H1 (cell line): ENCODE data around the gene TEX14. TPM values are rescaled to one million over a fixed set of nuclear protein-coding genes. Genes with fewer than 3 reads are reported as not detected.

Source experiments
- CTCF ChIA-PET: fragments of 300-600 bp; sonication (Branson Sonifier 250); formaldehyde crosslinking; loops from one replicate; lab custom pipeline; 2021; ENCODE audit not compliant: partially characterized antibody; lab: Charles Lee
- POLR2A ChIA-PET: fragments of 300-600 bp; sonication (Branson Sonifier 250); formaldehyde crosslinking; loops from one replicate; lab custom pipeline; 2021; ENCODE audit warnings: inconsistent platforms; ENCODE audit not compliant: partially characterized antibody; lab: Charles Lee
- DNase-seq, 2 experiments: peaks; one replicate each; pipeline versions ENCODE4 v3.0.0 to v3.0.0-alpha.2; 2010 to 2022; ENCODE audit warnings: low spot score in 2 of 2, low read depth in 1 of 2, mixed read lengths in 1 of 2
- FAIRE-seq: peaks from 2 replicates; lab custom pipeline; 2011; peaks lifted over from hg19 to GRCh38; lab: Jason Lieb, UNC
- H2AFZ ChIP-seq: 2 replicates; pipeline ENCODE4 v1.8.1; 2012; ENCODE audit warnings: low read length, inconsistent platforms
- H2AK5ac ChIP-seq: 2 replicates; pipeline ENCODE4 v1.6.1; 2013; ENCODE audit warnings: low read depth, low read length
- H2BK120ac ChIP-seq: replicated peaks from 2 replicates; pipeline ENCODE3; 2013; ENCODE audit warnings: low read depth, low read length, inconsistent platforms
- H2BK12ac ChIP-seq: 2 replicates; pipeline ENCODE4 v1.6.1; 2013; ENCODE audit warnings: low read depth, low read length
- H2BK15ac ChIP-seq: 2 replicates; pipeline ENCODE4 v1.6.1; 2013; ENCODE audit warnings: low read length
- H2BK20ac ChIP-seq: 2 replicates; pipeline ENCODE4 v1.6.1; 2013; ENCODE audit warnings: low read length
- H2BK5ac ChIP-seq: 2 replicates; pipeline ENCODE4 v1.6.1; 2013; ENCODE audit warnings: low read depth, low read length
- H3K14ac ChIP-seq: 2 replicates; pipeline ENCODE4 v1.6.1; 2013; ENCODE audit warnings: inconsistent platforms; ENCODE audit not compliant: insufficient read length
- H3K18ac ChIP-seq: 2 replicates; pipeline ENCODE4 v1.6.1; 2013; ENCODE audit warnings: low read length; ENCODE audit errors: extremely low read depth
- H3K23ac ChIP-seq: 2 replicates; pipeline ENCODE4 v1.6.1; 2013; ENCODE audit warnings: inconsistent platforms; ENCODE audit not compliant: insufficient read length
- H3K23me2 ChIP-seq: 2 replicates; pipeline ENCODE4 v1.6.1; 2013; ENCODE audit warnings: low read depth, low read length
- H3K27ac ChIP-seq: 2 replicates; pipeline ENCODE4 v1.6.1; 2011; ENCODE audit warnings: low read depth, low read length, inconsistent platforms
- H3K27me3 ChIP-seq, 4 experiments: replicated peaks in 1 of 4; 1 replicate in 1 of 4; 2 replicates in 3 of 4; pipeline versions ENCODE4 v1.6.1 to v1.8.1; 2011 to 2013; ENCODE audit warnings: low read length in 3 of 4, mild to moderate bottlenecking in 3 of 4, inconsistent platforms in 2 of 4, mixed read lengths in 2 of 4, moderate library complexity in 1 of 4; ENCODE audit not compliant: control insufficient read depth in 3 of 4, insufficient read depth in 3 of 4; ENCODE audit errors: extremely low read depth in 1 of 4
- H3K36me3 ChIP-seq, 4 experiments: 2 replicates each; pipeline versions ENCODE4 v1.6.1 to v1.8.1; 2011 to 2013; ENCODE audit warnings: mild to moderate bottlenecking in 4 of 4, low read length in 3 of 4, moderate library complexity in 2 of 4, control low read depth in 1 of 4, inconsistent platforms in 1 of 4; ENCODE audit not compliant: insufficient read depth in 4 of 4, control insufficient read depth in 2 of 4
- H3K4ac ChIP-seq: replicated peaks from 2 replicates; pipeline ENCODE3; 2013; ENCODE audit warnings: low read length, low read depth, mixed read lengths, inconsistent platforms; ENCODE audit not compliant: insufficient read length
- H3K4me1 ChIP-seq, 4 experiments: replicated peaks in 1 of 4; 1 replicate in 1 of 4; 2 replicates in 3 of 4; pipeline versions ENCODE4 v1.6.1 to v1.8.1; 2011 to 2013; ENCODE audit warnings: low read length in 3 of 4, inconsistent platforms in 2 of 4, mixed read lengths in 1 of 4; ENCODE audit not compliant: insufficient read depth in 4 of 4, control insufficient read depth in 3 of 4
- H3K4me2 ChIP-seq, 2 experiments: 2 replicates each; pipeline versions ENCODE4 v1.6.1 to v1.8.1; 2011 to 2013; ENCODE audit warnings: low read depth in 2 of 2, low read length in 2 of 2, control low read depth in 1 of 2, inconsistent platforms in 1 of 2, mild to moderate bottlenecking in 1 of 2; ENCODE audit not compliant: insufficient read depth in 1 of 2
- H3K4me3 ChIP-seq, 4 experiments: fragments of 200-600, 300-600 bp in 1 of 4; sonication (generic), shearing (Covaris generic), sonication (Bioruptor Twin) in 1 of 4; 2 replicates each; pipeline versions ENCODE4 v1.5.1 to v1.8.1; 2011 to 2016; ENCODE audit warnings: low read length in 4 of 4, low read depth in 3 of 4, control low read depth in 2 of 4, inconsistent platforms in 2 of 4, mild to moderate bottlenecking in 2 of 4, mixed read lengths in 1 of 4, moderate library complexity in 1 of 4; ENCODE audit not compliant: insufficient read depth in 2 of 4; ENCODE audit errors: extremely low read depth in 1 of 4
- H3K56ac ChIP-seq: replicated peaks from 2 replicates; pipeline ENCODE3; 2013; ENCODE audit warnings: low read depth, mild to moderate bottlenecking, mixed read lengths, low read length, inconsistent platforms; ENCODE audit not compliant: insufficient read length
- H3K79me1 ChIP-seq: 2 replicates; pipeline ENCODE4 v1.6.1; 2013; ENCODE audit warnings: low read depth, low read length, control low read depth
- H3K79me2 ChIP-seq, 2 experiments: 2 replicates each; pipeline versions ENCODE4 v1.6.1 to v1.8.1; 2012 to 2013; ENCODE audit warnings: low read length in 2 of 2, mild to moderate bottlenecking in 2 of 2, inconsistent platforms in 1 of 2; ENCODE audit not compliant: insufficient read depth in 2 of 2, control insufficient read depth in 1 of 2
- H3K9ac ChIP-seq, 4 experiments: replicated peaks in 1 of 4; 1 replicate in 1 of 4; 2 replicates in 3 of 4; pipeline versions ENCODE4 v1.6.1 to v1.8.1; 2011 to 2013; ENCODE audit warnings: low read depth in 3 of 4, low read length in 3 of 4, control low read depth in 2 of 4, mild to moderate bottlenecking in 2 of 4, moderate library complexity in 2 of 4, inconsistent platforms in 1 of 4; ENCODE audit errors: extremely low read depth in 1 of 4
- H3K9me3 ChIP-seq, 2 experiments: 2 replicates each; pipeline versions ENCODE4 v1.6.1 to v1.8.1; 2012 to 2013; ENCODE audit warnings: mild to moderate bottlenecking in 2 of 2, moderate library complexity in 2 of 2, control low read depth in 1 of 2, inconsistent platforms in 1 of 2, low read depth in 1 of 2, low read length in 1 of 2, mixed read lengths in 1 of 2; ENCODE audit not compliant: insufficient read depth in 2 of 2
- H4K20me1 ChIP-seq, 2 experiments: replicated peaks in 1 of 2; 2 replicates each; pipeline versions ENCODE3 to v1.8.1; 2011 to 2013; ENCODE audit warnings: inconsistent platforms in 2 of 2, low read length in 2 of 2, mild to moderate bottlenecking in 1 of 2; ENCODE audit not compliant: insufficient read depth in 2 of 2, control insufficient read depth in 1 of 2
- H4K5ac ChIP-seq: 2 replicates; pipeline ENCODE4 v1.6.1; 2013; ENCODE audit warnings: low read length, low read depth, mixed read lengths, inconsistent platforms; ENCODE audit not compliant: insufficient read length
- H4K8ac ChIP-seq: 2 replicates; pipeline ENCODE4 v1.8.0; 2013; ENCODE audit warnings: mild to moderate bottlenecking, moderate library complexity, low read length, inconsistent platforms; ENCODE audit not compliant: insufficient read depth; ENCODE audit errors: extremely low read depth
- H4K91ac ChIP-seq: replicated peaks from 2 replicates; pipeline ENCODE3; 2013; ENCODE audit warnings: low read length, mixed read lengths, inconsistent platforms; ENCODE audit not compliant: insufficient read length
- BACH1 ChIP-seq: IDR thresholded peaks from 2 replicates; pipeline ENCODE4 v1.6.1; 2012; ENCODE audit warnings: low read length, improper control_type of control experiment
- BRCA1 ChIP-seq: IDR thresholded peaks from 2 replicates; pipeline ENCODE4 v1.6.1; 2012; ENCODE audit warnings: low read depth, low read length, improper control_type of control experiment
- CHD1 ChIP-seq: IDR thresholded peaks from 2 replicates; pipeline ENCODE4 v1.6.1; 2012; ENCODE audit warnings: low read depth, low read length, improper control_type of control experiment
- CREB1 ChIP-seq: IDR thresholded peaks from 2 replicates; pipeline ENCODE4 v1.6.1; 2012; ENCODE audit warnings: inconsistent platforms
- EGR1 ChIP-seq: IDR thresholded peaks from 2 replicates; pipeline ENCODE4 v1.6.1; 2011; ENCODE audit warnings: low read depth, low read length, borderline replicate concordance
- FOSL1 ChIP-seq: IDR thresholded peaks from 2 replicates; pipeline ENCODE4 v1.6.1; 2011; ENCODE audit warnings: mild to moderate bottlenecking, low read depth, low read length, moderate library complexity; ENCODE audit not compliant: insufficient read depth
- GTF2F1 ChIP-seq: IDR thresholded peaks from 2 replicates; pipeline ENCODE4 v1.6.1; 2012; ENCODE audit warnings: low read depth, low read length, improper control_type of control experiment, borderline replicate concordance
- JUN ChIP-seq: IDR thresholded peaks from 2 replicates; pipeline ENCODE4 v1.6.1; 2011; ENCODE audit warnings: low read depth, mild to moderate bottlenecking, improper control_type of control experiment, low read length
- MAFK ChIP-seq: IDR thresholded peaks from 2 replicates; pipeline ENCODE4 v1.6.1; 2012; ENCODE audit warnings: low read depth, mild to moderate bottlenecking, improper control_type of control experiment, low read length
- RBBP5 ChIP-seq: IDR thresholded peaks from 2 replicates; pipeline ENCODE4 v1.7.1; 2012; ENCODE audit warnings: low read depth, mild to moderate bottlenecking, inconsistent platforms, low read length, moderate library complexity, borderline replicate concordance
- TAF1 ChIP-seq: IDR thresholded peaks from 2 replicates; pipeline ENCODE4 v1.6.1; 2011; ENCODE audit warnings: mild to moderate bottlenecking, low read depth, low read length
- TBP ChIP-seq: IDR thresholded peaks from 2 replicates; pipeline ENCODE4 v1.6.1; 2011; ENCODE audit warnings: low read depth, low read length, improper control_type of control experiment
- WGBS, 2 experiments: shearing (Covaris generic) in 1 of 2; methylation state at CpG; one replicate each; pipeline versions ENCODE4 v1.1.6 to v1.1.7; 2013 to 2015; ENCODE audit warnings: low lambda C conversion rate in 2 of 2, mixed read lengths in 2 of 2, inconsistent platforms in 1 of 2, low coverage in 1 of 2, missing lambda C conversion rate in 1 of 2; ENCODE audit not compliant: insufficient replicate concordance in 2 of 2, insufficient coverage in 1 of 2, insufficient read length in 1 of 2; ENCODE audit errors: extremely low coverage in 1 of 2, missing lambda C conversion rate in 1 of 2; 5-methylcytosine and 5-hydroxymethylcytosine counted together
- polyA plus RNA-seq, 7 experiments: library from polyadenylated mRNA; depleted of rRNA in 3 of 7; stranded (reverse) in 5 of 7; unstranded in 2 of 7; fragments of >200 nt in 5 of 7; fragments of 200-250 nt in 2 of 7; gene quantifications; 1 replicate in 5 of 7; 2 replicates in 1 of 7; 4 replicates in 1 of 7; pipeline versions ENCODE4 v1.2.1 to v1.2.3, GENCODE V29; 2011 to 2013; ENCODE audit warnings: missing spikeins in 2 of 7, mixed read lengths in 2 of 7
- total RNA-seq: library from RNA; stranded (reverse); fragmentation: NEBNext Ultra II Directional; extraction: Animal tissue kit (Norgen Biotek cat#: 25700); gene quantifications from 2 replicates; pipeline ENCODE4 v1.2.1, GENCODE V29; 2021
- TF ChIP-seq, protein P1 (sequence below): IDR thresholded peaks from 2 replicates; pipeline ENCODE4 v1.6.1; 2012; ENCODE audit warnings: low read length, inconsistent platforms

The TEX14 gene
- total and polyA plus RNA-seq, 2 of the 8 experiments (the other 6 are each of a cell fraction or from before 2014, with no cell fraction given): 0.83 to 2.5 TPM

GRCh38 chr17:58637011-58637570 is 54.8 kb downstream of the TEX14 start:
- FAIRE-seq (no peak), DNase-seq (no peak)
- H3K23ac ChIP-seq: no peak overlapping the region
- no peak overlapping the region for H4K91ac ChIP-seq
- no peak overlapping the region for H2BK15ac ChIP-seq
- no peak overlapping the region for H2BK20ac ChIP-seq
- H2BK5ac ChIP-seq: no peak overlapping the region
- no peak overlapping the region for H2AFZ ChIP-seq
- no peak overlapping the region for H2BK120ac ChIP-seq
- ChIA-PET POLR2A (interaction anchor here (0.6 to 1.3 kb wide), 3 partner anchors 13 to 50 kb away, joined by 3 to 5 read pairs (median 4); no protein-coding TSS in a partner anchor), CTCF (interaction anchor here (0.6 to 1.1 kb wide), 4 partner anchors 14 to 506 kb away, joined by 3 to 5 read pairs (median 4); no protein-coding TSS in a partner anchor)
- no peak overlapping the region for H3K56ac ChIP-seq
- no peak overlapping the region for H2AK5ac ChIP-seq
- no peaks in the 10 kb centered on the region for H3K9me3 ChIP-seq
- H3K36me3 ChIP-seq: no peaks in the 10 kb centered on the region
- H3K4me1 ChIP-seq: peaks cover 0 to 3% (median 2%) of the 10 kb centered on the region in 4 experiments; a peak in 6 of 7 replicates
- H3K27me3 ChIP-seq: no peaks in the 10 kb centered on the region
- H3K4me3 ChIP-seq: no peak overlapping the region
- H3K4ac ChIP-seq: no peak overlapping the region
- 90% methylated on average over 12 of the region's 12 CpGs; no CpG with 5 or more reads in 1 of the 2 experiments for WGBS, 2 experiments
- no peaks in the 10 kb centered on the region for H3K79me1 ChIP-seq
- no peak overlapping the region for H3K14ac ChIP-seq
- no peaks in the 10 kb centered on the region for H3K79me2 ChIP-seq
- no peak overlapping the region for H3K18ac ChIP-seq
- no peaks in the 10 kb centered on the region for H4K20me1 ChIP-seq
- H3K27ac ChIP-seq: no peak overlapping the region
- 0 out of 2 replicates have a peak, but pooled peaks cover 2% of the 10 kb centered on the region for H3K23me2 ChIP-seq
- H2BK12ac ChIP-seq: no peak overlapping the region
- no peak overlapping the region for H3K9ac ChIP-seq
- no peak overlapping the region for H4K5ac ChIP-seq
- H4K8ac ChIP-seq: no peak overlapping the region
- no peak overlapping the region for H3K4me2 ChIP-seq
- TF ChIP-seq TAF1: no peak
- TF ChIP-seq CREB1: no peak
- TF ChIP-seq BRCA1: no peak
- TF ChIP-seq EGR1: no peak
- no peak for TF ChIP-seq GTF2F1
- TF ChIP-seq CHD1: no peak
- no peak for TF ChIP-seq JUN
- TF ChIP-seq, protein P1, sequence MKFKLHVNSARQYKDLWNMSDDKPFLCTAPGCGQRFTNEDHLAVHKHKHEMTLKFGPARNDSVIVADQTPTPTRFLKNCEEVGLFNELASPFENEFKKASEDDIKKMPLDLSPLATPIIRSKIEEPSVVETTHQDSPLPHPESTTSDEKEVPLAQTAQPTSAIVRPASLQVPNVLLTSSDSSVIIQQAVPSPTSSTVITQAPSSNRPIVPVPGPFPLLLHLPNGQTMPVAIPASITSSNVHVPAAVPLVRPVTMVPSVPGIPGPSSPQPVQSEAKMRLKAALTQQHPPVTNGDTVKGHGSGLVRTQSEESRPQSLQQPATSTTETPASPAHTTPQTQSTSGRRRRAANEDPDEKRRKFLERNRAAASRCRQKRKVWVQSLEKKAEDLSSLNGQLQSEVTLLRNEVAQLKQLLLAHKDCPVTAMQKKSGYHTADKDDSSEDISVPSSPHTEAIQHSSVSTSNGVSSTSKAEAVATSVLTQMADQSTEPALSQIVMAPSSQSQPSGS: no peak
- no peak for TF ChIP-seq FOSL1
- TF ChIP-seq BACH1: no peak
- TF ChIP-seq MAFK: no peak
- no peak for TF ChIP-seq RBBP5
- no peak for TF ChIP-seq TBP
